Measurements from ENCODE around the gene PHF2.

The PHF2 gene

DNA sequence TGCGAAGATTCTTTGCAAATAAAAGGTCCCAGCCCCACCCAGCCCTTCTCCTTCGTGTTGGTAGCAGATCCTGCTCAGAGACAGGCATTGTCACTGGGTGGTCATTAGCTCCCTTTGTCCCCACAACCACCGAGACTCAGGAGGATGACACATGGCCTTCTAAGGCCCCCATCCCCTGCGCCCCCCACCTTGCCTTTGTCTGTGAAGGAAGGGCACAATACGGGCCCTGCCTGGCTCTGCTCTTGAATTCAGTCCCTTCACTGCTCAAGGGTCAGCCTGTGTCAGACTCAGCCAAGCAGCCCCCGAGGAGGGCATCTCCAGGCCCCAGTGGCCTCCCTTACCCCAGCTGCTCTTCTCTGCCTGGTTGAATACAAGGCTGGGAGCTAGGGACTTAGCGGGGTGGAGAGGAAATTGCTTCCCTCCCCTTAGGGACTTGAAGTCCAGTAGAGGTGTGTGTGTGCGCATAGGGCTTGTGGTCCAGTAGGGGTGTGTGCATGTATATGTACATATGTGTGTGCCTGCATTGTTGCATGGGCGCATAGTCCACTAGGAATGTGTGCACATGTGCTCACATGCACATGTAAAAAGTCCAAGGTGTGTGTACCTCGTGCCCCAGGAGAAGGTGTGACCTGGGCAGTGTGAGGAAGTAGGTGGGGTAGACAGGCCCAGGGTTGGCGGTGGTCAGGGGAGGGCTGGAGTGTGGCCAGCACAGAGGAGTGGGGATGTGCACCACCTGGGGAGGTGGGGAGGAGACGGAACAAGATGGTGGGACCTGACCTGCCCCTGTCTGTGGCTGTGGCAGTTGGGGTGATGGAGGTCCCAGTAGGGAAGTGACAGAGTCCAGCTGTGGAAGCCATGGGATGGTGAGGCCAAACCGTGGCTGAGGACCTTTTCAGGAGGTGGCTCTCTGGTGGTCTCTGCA lies 59.1 kb downstream of the PHF2 start:
- DNase-seq (ENCODE audit: low read depth): no peak
- no peak overlapping the region for H3K4me3 ChIP-seq (ENCODE audit: low read depth, low read length)
- no peak for TF ChIP-seq CTCF (IDR thresholded peaks at IDR 0.05; ENCODE audit: low read depth, low read length, missing control alignments)

DNA sequence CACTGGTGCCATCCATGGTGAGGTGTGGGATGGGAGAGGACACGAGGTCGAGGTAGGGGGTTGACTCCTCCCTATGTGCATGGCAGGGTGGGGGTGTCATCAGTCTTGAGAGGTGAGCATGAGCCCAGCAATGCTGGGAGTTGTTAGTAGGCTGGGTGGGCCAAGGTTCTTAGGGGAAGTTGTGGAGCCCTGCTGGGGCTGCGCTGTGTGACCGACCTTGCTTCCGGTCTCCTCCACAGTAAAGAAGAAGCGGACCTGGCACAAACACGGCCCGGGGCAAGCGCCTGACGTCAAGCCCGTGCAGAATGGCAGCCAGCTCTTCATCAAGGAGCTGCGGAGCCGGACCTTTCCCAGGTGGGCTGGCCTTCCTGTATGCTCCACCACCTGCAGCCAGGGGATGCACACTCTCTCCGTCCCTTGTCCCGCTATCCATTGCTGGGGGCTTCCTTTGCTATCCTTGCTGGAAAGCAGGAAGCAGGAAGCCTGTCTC lies 59.8 kb downstream of the PHF2 start:
- no peak for TF ChIP-seq CTCF (IDR thresholded peaks at IDR 0.05; ENCODE audit: low read depth, low read length, missing control alignments)
- no peak for DNase-seq (ENCODE audit: low read depth)
- no peak overlapping the region for H3K4me3 ChIP-seq (ENCODE audit: low read depth, low read length)

DNA sequence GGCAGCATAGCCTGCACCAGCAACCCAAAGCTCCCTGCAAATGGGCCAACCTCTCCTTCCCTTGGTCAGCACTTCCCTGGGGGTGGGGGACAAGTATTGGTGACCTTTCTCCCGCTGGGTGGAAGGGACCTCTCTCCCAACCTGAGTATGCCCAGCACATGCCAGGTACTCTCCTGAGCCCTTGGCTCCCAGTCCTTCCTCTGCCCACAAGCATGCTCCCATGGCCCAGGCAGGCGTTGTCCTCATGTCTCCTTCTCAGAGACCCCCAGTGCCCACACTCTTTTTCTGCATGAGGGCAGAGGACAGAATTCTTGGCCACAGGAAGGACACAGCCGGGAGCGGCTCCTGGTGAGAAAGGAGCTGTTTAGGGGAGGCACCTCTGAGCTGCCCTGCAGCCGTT lies 60.3 kb downstream of the PHF2 start:
- H3K4me3 ChIP-seq (ENCODE audit: low read depth, low read length): no peak overlapping the region
- DNase-seq (ENCODE audit: low read depth): no peak
- TF ChIP-seq CTCF (IDR thresholded peaks at IDR 0.05; ENCODE audit: low read depth, low read length, missing control alignments): no peak

GRCh38 chr9:93637886-93638285 lies 61.5 kb downstream of the PHF2 start:
- H3K4me3 ChIP-seq (ENCODE audit: low read depth, low read length): no peak overlapping the region
- DNase-seq (ENCODE audit: low read depth): no peak
- no peak for TF ChIP-seq CTCF (IDR thresholded peaks at IDR 0.05; ENCODE audit: low read depth, low read length, missing control alignments)

GRCh38 chr9:93640027-93640426 lies 63.6 kb downstream of the PHF2 start:
- no peak overlapping the region for H3K4me3 ChIP-seq (ENCODE audit: low read depth, low read length)
- TF ChIP-seq CTCF (IDR thresholded peaks at IDR 0.05; ENCODE audit: low read depth, low read length, missing control alignments): no peak
- DNase-seq (ENCODE audit: low read depth): no peak

- no peak overlapping the region for H3K4me3 ChIP-seq (ENCODE audit: low read depth, low read length)
- TF ChIP-seq CTCF (IDR thresholded peaks at IDR 0.05; ENCODE audit: low read depth, low read length, missing control alignments): no peak
- DNase-seq (ENCODE audit: low read depth): no peak
Measured at GRCh38 chr9:93642961-93643360, 66.6 kb downstream of the PHF2 start.

Measured in GM12864 (cell line).